Measurements from ENCODE around the gene JAK1.

DNA sequence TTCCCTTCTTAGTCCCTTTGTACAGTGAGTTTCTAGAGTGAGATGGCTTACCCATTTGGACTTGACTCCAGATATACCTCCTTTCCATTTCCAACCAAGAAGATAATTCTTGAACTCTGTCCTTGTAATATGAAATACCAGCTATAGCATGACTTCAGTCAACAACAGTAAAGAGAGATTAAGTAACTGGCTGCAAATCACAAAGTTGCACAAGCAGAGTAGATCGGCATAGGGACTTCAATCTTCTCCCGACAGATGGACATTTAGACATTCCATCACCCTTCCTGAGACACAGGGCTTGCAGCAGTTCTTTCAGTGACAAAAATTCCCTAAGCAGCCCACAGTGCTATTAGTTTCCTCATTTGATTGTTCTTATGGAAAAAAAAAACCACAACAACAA, 44.6 kb downstream of the JAK1 start:
- no peak for TF ChIP-seq POLR2AphosphoS5 (IDR thresholded peaks at IDR 0.05; ENCODE audit: insufficient read depth, low read depth, low read length)
- TF ChIP-seq, protein P1, sequence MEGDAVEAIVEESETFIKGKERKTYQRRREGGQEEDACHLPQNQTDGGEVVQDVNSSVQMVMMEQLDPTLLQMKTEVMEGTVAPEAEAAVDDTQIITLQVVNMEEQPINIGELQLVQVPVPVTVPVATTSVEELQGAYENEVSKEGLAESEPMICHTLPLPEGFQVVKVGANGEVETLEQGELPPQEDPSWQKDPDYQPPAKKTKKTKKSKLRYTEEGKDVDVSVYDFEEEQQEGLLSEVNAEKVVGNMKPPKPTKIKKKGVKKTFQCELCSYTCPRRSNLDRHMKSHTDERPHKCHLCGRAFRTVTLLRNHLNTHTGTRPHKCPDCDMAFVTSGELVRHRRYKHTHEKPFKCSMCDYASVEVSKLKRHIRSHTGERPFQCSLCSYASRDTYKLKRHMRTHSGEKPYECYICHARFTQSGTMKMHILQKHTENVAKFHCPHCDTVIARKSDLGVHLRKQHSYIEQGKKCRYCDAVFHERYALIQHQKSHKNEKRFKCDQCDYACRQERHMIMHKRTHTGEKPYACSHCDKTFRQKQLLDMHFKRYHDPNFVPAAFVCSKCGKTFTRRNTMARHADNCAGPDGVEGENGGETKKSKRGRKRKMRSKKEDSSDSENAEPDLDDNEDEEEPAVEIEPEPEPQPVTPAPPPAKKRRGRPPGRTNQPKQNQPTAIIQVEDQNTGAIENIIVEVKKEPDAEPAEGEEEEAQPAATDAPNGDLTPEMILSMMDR (IDR thresholded peaks at IDR 0.05; ENCODE audit: extremely low read depth in 1 of 2, insufficient read depth in 1 of 2, low read depth in 1 of 2, low read length in 2 of 2), result no peak
- no peak for TF ChIP-seq JUN (IDR thresholded peaks at IDR 0.05; ENCODE audit: borderline replicate concordance, insufficient read depth, insufficient read length, low read depth)
- no peak for TF ChIP-seq POLR2A (IDR thresholded peaks at IDR 0.05; ENCODE audit: low read depth, low read length)

All from endothelial cell of umbilical vein (primary cell).